GM18861 (cell line): ENCODE measurements around the gene CREM.
A peak's percentile ranks its signal among the peaks of the same experiment; 100 is the strongest.

Source experiments
- ATAC-seq: cut with Tn5 transposase; IDR thresholded peaks from one replicate; pipeline ENCODE4 v1.9.1; 2021; ENCODE audit not compliant: unreplicated experiment

The CREM gene

DNA sequence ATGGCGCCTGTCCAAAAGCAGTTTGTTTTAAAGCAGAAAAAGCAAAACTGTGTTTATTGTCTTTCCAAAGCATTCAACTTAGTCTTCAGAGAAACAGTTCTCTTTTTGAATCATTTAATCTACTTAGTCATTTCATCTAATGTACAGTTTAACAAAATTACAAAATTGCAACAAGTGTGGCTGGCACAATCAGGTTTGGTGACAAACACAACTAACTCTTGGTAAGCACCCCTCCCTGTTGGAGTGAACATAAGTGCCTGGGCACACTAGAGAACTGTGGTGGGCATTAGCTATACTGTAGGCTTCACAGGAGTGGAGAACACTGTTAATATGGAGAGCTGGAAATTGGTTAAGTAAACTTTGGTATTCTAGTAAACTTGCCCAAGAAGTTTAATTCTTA, 6.9 kb downstream of the CREM start:
- ATAC-seq: no peak

DNA sequence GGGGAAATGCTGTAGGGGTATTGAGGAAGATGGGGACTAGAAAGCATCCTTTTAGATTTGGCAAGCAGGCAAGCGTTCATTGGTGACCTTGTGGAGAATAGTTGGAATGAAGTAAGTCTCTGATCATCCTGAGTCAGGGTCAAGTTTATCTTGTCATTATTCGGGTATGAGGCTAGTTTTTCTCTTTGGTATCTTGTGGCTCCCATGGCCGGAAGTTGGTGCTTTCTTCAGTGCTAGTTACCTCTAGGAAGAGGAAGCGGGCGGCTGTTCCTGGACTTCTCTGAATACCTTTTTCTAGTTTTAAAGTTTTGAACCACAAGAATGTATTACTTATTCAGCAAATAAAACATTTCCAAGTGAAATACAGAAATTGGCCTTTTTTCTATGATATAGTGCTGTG, 9.2 kb downstream of the CREM start:
- no peak for ATAC-seq

DNA sequence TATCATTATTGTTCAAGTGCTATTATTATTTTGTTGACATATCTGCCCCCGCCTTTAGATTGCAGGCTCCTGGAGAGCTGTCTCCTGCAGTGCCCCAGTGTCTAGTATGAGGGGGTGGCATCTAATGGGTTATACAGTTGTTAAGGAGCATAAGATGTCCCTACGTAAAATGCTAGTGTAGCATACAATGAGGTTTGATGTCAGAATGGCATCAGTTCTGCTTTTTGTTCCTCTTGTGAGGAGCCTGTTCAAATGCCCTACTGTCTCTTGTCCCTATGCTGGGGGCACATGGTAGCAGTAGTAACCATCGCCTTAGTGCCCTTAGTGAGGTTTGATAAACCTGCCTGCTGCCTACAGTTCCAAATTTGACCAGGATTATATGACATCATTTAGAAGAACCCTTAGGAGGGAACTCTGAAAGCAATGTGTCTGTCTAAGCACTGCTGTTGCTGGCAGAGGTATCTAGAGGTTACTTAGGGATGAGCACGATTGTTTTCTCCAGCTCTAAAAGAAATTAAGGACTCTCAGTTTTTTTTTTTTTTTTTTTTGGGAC, 9.7 kb downstream of the CREM start:
- ATAC-seq: peak; percentile 55

DNA sequence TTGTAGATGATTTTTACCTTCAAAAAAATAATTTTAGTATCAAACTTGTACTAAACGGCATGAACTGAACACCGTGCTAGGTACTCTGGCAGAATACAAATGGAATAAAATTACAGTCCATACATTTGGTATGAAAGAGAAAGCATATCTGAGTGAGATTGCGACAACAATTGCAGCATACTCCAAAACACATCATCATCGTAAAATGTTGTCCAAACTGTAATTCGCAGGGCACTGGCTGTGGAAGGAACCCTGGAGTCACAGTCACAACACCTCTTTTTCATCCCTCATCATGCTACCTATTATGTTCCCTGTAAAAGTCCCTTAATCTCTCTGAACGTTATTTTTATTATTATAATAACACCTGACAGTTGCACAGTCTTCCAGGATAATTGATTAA, 13.5 kb downstream of the CREM start:
- no peak for ATAC-seq

DNA sequence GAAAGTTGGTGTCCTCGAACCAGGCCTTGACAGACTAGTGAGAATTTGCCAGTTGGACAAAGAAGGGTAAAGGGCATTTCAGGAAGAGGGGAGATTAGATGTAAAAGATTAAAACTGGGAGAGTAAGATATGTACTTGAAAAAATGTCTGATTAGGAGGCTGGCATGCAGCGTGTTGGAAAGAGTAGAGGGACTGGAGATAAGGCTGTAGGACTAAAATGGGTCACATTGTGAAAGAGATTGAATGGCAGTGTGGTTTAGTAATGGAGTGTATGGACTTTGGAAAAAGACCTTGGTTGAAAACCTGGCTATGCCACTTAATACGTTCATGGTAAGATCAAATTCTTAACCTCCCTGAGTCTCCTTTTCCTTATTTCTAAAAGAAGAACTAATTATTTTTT, 14.1 kb downstream of the CREM start:
- ATAC-seq: no peak

DNA sequence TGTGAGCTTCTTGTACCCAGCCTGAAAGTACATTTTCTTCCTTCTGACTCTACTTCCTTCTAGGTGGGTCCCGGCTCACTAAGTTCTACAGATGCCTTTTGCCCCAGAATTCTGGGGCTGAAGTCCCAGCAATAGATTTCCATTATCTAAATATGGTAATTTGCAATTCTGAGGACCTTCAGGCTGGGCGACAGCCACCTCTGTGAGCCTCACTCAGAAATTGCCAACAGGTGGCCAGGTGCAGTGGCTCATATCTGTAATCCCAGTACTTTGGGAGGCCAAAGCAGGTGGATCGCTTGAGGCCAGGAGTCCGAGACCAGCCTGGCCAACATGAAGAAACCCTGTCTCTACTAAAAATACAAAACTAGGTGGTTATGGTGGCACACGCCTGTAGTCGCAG, 23.7 kb downstream of the CREM start:
- ATAC-seq: no peak

DNA sequence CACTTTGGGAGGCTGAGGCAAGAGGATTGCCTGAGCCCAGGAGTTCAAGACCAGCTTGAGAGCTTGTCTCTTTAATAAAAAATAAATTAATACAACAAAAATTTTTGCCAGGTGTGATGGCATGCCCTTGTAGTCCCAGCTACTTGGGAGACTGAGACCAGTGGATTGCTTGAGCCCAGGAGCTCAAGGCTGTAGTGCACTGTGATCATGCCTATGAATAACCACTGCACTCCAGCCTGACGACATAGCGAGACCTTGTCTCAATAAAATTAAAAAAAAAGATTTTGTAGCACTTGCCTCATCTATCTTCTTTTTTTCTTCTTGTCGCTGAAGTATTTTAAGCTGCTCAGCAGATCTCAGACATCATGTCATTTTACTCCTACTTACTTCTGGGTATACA, 26.3 kb downstream of the CREM start:
- ATAC-seq: no peak

DNA sequence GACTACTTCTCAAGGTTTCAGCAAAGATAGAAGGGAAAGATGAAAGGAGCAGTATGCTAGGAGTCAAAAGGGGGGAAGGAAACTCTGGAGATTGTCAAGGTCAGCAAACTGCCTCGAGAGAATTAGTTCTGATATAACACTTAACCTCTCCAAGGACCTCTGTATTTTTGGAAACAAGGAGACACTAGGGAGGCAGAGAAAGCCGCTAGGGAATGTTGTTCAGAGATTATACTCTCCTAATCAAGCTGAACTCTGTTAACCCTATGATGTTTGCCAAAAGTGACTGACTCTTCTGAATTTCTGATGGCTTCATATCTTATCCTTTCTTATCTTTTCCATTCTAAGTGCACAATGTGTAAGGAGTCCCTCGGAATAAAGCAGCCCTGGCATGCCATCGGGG, 27.1 kb downstream of the CREM start:
- ATAC-seq: no peak

DNA sequence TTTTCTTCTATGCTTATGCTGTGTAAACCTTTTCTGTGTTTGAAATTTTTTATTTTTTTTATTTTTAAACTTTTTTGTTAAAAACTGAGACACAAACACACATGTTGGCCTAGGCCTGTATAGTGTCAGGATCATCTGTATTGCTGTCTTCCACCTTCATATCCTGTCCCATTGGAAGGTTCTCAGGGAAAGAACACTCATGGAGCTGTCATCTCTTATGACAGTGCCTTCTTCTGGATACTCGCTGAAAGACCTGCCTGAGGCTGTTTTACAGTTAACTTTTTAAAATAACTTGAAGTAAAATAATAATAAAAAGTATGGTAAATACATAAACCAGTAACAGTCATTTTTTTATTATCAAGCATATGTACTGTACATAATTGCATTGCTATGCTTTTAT, 34.1 kb downstream of the CREM start:
- ATAC-seq: no peak

DNA sequence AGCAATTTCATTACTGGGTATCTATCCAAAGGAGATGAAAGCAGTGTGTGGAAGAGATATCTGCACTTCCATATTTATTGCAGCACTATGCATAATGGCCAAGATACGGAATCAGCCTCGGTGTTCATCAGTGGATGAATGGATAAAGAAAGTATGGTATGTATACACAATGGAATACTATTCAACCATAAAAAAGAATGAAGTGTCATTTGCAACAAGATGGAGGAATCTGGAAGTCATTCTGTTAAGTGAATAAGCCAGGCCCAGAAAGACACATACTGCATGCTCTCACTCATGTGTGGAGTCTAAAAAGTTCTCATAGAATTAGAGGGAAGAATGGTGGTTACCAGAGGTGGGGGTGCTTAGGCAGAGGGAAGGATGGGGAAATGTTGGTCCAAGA, 35.3 kb downstream of the CREM start:
- no peak for ATAC-seq

DNA sequence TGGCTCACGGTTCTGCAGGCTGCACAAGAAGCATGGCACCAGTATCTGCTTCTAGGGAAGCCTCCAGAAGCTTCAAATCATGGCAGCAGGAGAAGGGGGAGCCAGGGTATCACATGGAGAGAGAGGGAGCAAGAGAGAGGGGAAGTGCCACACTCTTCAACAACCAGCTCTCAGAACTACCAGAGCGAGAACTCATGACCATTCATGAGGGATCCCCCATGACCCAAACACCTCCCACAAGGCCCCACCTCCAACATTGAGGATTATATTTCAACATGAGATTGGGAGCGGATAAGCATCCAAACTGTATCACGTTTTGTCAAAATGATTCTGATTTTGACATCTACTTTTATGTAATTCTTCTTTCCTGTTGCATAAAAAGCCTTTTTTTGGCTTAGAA, 38.5 kb downstream of the CREM start:
- no peak for ATAC-seq

DNA sequence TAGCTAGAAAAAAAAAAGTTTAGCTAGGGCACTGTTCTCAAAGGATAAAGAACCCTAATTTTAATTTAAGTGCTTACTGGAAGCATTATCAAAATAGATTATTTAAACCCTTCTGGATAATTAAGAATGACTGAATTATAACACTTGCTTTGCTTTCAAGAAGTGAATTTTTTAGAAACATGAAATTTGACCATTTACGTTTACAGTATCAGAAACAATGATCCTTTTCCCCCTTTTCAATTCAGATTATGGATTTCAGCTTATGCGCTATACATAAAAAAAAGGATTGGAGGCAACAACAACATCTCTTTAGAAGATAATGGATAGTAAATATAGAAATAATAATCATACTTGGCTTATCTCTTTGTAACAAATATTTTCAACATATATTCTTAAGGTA, 39.2 kb downstream of the CREM start:
- ATAC-seq: no peak

DNA sequence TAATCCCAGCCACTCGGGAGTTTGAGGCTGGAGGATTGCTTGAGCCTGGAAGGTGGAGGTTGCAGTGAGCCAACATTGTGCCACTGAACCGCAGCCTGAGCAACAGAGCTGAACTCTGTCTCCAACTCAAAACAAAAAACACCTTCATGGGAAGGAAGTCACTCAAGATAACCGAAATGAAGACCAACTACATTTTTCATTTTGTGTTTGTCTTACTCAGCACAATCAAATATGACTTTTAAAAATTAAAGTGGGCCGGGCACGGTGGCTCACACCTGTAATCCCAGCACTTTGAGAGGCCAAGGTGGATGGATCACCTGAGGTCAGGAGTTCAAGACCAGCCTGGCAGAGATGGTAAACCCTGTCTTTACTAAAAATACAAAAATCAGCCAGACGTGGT, 40.0 kb downstream of the CREM start:
- ATAC-seq: no peak

DNA sequence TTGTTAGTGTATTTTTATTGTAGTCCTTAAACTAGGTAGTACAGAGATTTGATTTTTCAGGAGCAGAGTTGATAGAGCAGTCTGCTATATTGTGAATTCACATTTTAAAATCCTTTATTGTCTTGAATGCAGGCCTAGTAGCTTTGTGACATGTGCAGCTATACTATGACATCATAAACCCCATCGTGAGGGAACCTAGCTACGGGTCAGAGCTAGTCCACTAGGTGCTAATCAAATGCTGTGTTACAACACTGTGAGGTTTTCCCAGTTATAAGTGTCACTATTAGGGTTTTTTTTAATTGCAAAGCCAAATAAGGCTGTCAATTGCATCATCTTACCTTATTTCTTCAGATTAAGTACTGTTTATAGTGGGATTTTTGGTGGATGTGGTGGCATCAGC, 40.7 kb downstream of the CREM start:
- ATAC-seq: no peak

DNA sequence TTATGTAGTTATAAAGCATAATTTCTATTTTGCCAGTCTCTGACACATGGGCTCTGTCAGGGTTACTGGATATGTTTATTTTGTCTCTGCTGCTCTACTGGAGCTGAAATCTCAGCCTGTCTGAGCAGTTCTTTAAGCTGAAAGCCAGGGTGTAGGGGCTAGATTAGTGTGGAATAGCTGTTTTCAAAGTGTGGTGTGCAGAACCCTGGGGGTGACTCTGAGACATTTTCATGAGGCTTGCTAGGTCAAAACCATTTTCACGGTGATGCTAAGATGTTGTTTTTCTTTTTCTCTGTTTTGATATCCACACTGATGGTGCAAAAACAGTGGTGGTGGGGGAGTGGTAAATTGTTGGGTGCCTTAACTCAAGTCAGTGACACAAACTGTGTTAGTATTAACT, 45.5 kb downstream of the CREM start:
- no peak for ATAC-seq

DNA sequence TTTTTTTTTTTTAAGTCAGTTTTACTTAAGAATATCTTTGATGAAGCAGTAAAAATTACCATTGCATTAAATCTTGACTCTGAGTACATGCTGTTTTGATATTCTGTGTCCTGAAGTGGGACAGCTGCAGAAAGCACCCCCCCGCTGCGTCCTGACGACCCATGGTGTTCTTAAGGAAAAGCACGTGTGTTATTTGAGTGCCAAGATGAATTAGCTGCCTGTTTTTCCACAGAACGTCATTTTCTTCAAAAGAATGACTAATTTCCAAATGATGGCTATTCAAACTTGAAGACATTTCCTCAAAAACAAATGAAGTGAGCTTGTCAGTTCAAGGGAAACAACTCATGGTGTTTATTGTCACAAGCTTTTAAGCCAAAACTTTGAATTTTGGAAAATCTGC, 45.9 kb downstream of the CREM start:
- ATAC-seq: no peak

DNA sequence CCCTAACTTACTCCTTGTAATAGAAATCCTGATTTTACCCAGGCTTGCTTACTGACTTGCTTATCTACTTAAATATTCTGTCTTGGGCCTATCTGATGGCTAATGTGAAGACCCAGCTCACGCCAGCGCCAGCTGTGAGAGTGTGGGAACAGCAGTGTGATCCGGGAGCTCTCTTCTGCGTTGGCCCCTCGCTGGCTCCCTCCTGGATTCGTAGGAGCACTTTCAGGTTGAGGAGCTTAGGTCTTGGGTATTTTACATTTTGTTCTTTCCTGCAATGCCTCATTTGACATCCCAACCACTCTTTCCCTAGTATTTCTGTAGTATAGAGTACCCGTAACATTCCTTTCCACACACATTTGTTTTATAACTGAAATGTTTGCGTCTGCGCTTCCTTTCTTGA, 51.7 kb downstream of the CREM start:
- ATAC-seq: no peak

DNA sequence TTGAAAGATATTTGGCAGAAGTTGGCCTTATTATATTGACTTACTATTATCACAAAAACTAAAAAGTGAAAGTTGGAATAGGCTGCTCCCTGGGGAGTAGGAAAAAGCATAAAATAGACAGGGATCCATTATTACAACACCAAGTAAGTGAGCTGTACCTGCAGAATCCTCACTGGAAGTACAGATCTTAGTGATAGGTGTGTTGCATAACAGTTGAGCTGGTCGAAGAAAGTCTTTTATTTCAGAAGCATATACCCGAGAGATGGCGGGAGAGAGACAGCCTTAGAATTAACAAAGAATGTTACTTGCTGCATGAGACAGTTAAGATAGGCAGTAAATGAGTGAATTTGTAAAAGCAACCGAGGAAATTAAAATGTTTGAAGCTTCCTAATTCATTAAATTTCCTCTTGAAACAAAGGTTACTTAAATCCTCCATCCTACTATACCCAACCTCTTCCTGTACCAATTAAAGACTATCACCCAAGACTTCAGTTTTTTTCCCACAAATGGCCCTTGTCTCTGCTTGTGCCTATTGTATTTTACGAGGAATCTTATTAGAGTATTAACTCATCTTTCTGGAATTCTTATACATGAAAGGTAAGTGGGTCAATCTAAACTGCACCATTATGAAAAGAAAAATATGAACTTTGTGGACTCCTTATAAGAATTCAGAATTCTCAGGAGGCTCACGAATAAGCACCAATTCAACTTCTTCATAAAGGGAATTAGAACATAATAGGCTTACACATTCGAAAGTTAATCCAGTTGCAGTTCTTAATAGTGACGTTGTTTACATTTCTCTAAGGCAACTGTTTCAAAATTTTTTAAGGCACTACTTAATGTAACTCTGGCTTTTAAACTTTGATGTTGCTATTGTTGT, 56.2 kb downstream of the CREM start:
- ATAC-seq: no peak

DNA sequence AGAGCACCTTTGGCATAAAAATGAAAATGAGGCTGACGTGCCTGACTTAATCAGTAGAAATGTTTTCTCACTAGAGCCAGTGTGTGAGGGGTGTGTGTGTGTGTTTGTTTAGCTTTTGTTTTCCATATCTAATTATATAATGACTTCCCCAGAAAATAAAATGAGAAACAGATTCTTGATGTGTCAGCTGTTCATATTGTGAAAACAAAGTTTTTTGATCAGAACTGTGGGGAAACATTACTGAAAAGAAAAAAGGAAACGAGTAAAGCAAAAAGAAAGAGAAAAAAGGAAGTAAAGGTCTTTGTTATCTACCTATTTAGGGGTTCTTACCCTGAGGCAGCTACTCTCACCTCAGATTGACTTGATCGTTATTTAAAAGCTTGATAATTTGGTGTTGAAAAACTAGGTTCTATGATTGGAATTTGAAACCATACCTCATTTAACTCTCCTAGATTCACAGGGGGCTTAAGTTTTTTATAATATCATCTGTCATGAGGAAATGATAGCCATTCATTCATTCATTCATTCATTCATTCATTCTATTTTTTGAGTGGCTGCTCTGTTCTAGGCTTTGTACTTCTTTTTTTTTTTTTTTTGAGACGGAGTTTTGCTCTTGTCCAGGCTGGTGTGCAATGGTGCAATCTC, 58.0 kb downstream of the CREM start:
- ATAC-seq: no peak

DNA sequence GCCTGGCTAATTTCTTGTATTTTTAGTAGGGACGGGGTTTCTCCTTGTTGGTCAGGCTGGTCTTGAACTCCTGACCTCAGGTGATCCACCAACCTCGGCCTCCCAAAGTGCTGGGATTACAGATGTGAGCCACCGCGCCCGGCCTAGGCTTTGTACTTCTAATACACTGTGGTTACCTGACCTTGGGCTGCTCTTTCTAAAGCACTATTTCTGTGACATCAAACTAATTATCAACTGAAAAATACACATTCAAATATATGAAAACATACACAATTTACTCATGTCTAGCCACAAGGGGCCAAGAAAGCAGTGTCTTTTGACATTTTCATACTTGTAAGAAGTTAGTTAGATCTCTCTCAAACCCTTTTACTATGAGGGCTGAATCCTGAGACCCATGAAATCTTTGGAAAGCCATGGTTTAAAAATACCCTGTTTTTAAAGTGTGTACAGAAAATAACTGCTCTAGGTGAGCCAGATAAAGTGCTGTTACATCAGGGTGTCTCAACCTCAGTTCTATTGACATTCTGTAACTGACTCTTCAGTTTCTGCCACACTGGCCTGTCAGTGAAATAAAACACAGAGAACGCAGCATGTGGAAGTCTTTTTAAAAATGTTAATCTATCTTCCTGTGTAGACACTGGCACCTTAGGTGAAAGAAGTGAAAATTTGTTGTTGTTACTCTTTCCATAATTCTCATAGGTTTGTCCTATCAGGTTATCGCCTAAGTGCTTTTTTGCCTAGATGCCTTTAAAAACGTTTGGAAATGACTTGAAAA, 58.8 kb downstream of the CREM start:
- peak; percentile 71 for ATAC-seq

DNA sequence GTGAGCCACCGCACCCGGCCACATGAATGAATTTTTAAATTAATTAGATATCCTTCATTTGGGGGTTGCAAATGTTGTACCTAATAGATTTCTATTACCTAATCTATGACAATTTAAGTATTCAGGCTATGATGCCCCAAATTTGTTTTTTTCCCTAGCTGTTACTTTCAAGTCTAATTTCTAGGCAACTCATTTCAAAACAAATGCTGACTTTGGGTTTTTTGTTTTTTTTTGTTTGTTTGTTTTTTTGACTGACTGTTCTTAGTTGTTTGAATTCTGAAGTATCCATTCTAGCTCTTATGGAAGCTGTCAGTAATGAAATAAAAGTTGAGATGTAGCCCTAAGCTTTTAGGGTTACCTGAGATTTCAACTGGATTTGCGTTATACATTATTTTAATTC, 62.3 kb downstream of the CREM start:
- no peak for ATAC-seq

DNA sequence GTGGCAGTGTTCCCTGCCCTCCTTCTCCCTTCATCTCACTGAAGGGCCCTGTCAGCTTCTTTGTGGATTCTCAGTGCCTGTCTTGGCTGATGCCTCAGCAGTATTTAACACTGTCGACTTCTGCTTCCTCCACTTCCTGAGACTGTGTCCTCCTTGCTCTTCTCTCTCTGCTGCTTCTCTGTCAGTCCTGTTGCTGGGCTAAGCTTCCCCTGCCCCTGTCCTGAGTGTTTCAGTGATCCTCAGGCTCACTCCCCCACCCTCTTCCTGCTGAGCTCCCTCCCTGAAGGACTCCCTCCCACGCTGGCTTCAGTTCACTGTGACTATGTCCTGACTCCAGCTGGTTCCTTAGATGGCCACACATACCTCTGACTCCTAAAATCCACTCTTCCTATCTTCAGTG, 64.9 kb downstream of the CREM start:
- ATAC-seq: no peak
